ENCODE results near the gene CDKAL1.
"Not testable (repeated sequence)": the region's sequence is repeated elsewhere in the genome, so short reads cannot be mapped to it uniquely, and the experiment has no call there.

Gene CDKAL1

GRCh38 chr6:20554817-20555216 is 20.6 kb downstream of the CDKAL1 start:
- no peak for DNase-seq

DNA sequence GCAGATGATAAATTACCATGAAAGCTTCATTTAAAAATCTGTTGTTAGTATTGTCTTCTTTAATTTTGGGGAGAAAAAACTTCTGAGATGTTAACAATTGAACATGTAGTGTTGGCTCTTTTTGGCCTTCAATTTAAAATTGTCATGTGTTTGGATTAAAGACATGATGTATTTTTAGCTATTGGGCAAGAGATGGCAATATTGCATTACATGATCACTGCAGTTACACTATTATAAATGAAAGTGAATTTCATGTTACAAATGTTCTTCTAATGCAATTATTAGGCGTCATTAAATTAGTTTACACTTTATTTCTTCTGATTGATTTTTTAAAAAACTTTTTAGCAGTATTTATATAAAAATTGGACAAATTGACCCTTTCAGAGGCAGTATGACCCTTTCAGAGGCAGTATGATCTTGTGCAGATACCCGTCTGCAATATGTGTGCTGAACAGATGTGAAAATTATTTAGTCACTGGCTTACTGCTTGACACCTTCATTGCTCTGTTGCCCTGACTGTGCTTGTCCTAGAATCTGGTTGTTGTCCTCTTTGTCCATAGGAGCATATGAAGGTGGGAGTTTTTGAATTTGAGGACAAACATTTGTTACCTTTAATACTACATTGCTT is 25.8 kb downstream of the CDKAL1 start:
- no peak for DNase-seq

DNA sequence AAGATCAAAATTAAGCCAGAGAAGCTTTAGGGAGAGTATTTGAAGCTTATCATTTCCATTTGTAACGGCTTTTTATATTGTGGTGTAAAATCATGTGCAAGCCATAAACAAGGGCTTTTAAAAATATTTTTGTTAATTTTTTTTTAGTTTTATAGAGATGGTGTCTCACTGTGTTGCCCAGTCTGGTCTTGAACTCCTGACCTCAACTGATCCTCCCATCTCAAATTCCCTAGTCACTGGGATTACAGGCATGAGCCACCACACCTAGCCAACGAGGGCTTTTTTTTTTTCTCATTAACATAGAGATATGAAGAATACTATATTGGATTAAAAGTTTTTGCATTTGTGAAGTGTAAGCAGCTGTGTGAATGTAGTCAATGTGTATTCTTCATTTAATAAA is 29.1 kb downstream of the CDKAL1 start:
- no peak for DNase-seq

DNA sequence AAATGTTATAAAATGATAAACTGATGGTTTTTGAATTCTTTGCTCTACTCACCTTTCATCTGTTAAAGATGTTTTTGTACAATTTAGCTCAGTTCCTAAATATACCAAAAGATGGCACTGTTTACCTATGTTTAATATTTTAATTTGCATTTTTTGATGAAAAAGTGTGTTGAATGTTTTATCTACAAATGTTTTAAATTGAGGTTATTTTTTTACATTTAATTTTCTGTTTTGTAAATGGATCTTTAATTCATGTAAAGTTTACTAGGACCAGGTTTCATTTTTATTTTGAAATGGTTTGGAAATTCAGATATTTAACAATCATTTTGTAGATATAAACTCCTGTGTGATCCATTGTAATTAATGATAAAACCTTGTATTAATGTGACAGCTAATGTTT is 30.0 kb downstream of the CDKAL1 start:
- DNase-seq: no peak

GRCh38 chr6:20564777-20565176 is 30.5 kb downstream of the CDKAL1 start:
- no peak for DNase-seq

DNA sequence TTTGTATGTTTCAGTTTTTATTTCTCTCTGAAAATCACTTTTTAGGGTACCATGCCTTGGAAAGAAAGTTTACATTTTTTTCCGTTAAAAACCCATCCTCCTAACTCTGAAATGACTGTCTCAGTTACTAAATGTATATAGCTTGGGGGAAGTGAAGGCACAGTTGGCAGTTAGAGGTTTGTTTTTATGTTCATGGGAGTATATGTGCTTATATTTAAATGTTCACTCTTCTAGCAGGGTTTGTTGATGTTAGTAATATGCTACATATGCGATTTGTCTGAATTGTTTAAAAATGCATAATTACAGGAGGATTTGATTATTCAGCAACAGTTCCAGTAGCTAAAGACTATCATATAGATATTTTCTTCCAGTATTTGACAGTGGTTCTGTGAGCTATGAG is 31.1 kb downstream of the CDKAL1 start:
- no peak for DNase-seq

- DNase-seq: no peak
Observed at GRCh38 chr6:20566109-20566508, 31.9 kb downstream of the CDKAL1 start.

DNA sequence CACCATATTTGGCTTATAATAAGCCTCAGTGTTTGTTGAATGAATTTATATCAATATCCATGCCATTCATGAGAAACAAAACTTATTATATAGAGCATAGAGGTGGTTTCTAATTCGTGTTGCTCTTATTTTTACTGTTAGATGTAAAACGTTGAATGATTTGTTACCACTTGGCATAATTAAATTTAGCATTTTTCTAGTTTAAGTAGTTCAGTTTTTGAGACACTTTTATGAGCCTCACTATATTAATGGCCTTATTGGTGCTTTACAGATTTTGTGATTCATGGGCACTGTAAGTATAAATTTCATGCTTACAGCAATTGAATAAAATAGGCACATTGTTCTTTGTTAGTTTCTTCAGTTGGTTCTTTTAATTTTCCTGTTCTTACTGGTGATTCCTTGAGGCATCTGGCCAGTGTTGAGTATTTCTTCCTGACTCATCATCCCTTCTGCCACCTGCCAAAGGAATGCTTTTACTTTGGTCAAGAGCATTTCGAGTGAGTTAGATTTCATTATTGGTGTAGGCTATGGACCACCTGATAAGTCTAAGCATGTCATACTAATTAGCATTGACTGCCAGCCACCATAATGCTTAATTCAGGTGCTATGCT is 34.8 kb downstream of the CDKAL1 start:
- no peak for DNase-seq

DNA sequence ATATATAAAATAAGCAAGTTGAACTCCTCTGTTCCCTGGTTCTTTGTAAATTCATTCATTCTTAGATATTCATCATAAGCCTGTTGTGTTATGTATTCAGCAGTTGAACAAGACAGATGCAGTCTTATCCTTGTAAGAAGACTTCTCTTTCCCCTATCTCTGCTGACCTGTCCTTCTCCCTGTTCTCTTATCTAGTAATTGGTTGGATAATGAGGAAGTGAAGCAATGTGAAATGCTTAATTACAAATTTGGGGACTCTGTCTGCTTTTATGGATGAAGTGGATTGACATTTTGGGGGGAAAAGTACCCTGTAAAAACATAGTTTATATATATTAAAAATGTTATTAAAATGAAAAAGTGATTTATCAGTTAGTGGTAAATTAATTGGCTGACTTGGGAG is 37.0 kb downstream of the CDKAL1 start:
- DNase-seq: no peak

GRCh38 chr6:20572288-20572687 is 38.0 kb downstream of the CDKAL1 start:
- no peak for DNase-seq

DNA sequence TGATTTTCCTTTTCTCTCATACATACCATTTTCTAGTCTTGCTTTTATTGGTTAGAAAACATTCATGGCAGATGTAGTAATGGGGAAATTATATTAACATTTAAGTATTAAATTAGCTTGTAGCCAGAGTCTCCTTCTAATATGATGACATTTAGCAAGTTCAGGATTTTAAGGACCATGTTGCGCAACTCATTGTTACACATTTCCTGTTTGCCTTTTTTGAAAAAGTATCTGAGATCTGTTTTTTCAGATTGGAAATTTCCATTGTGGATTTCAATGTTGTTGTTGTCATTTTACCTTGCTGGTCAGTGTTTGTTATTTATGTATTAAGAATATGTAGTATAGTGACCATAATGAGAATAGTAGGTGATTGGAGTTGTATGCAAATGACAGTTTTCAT is 38.7 kb downstream of the CDKAL1 start:
- DNase-seq: no peak

GRCh38 chr6:20574355-20574754 is 40.1 kb downstream of the CDKAL1 start:
- DNase-seq: no peak

DNA sequence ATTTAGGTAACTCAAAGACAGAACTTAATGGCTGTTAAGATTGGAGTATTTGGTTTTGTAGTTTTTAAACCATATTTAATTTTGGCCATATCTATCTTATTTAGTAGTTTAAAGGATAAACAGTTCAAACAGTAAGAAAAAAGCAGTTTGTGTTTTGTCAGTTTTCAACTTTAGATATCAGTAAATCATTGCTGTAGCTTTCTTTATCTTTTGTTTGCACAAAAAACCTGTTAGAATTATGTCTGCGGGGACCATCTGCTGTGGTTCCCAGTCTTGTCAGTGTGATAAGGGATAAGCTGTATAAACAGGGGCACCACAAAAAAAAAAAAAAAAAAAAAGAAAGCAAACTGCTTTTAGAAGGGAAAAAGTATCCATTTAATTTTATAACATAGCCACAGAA is 40.9 kb downstream of the CDKAL1 start:
- no peak for DNase-seq

GRCh38 chr6:20575704-20576451 is 41.6 kb downstream of the CDKAL1 start:
- no peak for DNase-seq

DNA sequence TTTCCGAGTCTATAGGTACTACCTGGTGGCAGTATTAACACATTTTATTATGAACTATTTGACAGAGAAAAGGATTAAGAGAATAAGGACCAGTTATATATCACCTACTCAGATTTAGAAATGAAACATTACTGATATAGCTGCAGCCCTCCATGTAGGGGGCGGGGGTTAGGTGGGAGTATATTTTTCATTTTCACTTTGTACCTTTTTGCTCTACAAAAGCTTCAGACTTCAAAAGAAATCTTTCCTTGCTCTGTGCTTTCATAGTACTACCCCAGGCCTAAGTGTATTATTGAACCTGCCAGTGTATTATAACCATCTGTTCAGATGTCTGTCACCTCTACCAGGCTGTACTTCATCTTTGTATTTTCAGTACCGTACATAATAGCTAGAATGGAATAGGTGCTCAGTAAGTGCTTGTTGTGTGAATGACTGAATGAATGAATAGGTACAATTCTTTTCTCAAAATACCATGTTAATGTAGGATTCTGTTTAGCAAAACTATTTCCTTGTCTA is 43.0 kb downstream of the CDKAL1 start:
- no peak for DNase-seq

DNA sequence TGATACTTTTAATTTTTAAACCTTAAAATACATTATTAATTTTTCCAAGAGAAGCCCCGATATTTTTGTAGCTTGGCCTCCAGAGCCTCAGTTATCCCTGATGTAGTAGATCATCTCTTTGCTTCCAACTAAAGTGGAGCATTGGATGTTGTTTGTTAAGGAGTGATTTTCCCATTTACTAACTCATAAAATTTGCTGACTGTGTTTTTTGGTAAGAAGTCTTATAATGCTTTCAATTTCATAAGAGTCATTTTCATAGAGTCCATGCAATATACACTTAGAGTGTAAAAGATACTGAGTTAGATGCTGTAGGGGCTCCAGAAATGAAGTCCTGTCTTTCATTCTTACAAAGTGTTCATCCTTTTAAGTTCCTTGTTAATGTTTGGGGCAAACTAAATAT is 46.8 kb downstream of the CDKAL1 start:
- DNase-seq: no peak

DNA sequence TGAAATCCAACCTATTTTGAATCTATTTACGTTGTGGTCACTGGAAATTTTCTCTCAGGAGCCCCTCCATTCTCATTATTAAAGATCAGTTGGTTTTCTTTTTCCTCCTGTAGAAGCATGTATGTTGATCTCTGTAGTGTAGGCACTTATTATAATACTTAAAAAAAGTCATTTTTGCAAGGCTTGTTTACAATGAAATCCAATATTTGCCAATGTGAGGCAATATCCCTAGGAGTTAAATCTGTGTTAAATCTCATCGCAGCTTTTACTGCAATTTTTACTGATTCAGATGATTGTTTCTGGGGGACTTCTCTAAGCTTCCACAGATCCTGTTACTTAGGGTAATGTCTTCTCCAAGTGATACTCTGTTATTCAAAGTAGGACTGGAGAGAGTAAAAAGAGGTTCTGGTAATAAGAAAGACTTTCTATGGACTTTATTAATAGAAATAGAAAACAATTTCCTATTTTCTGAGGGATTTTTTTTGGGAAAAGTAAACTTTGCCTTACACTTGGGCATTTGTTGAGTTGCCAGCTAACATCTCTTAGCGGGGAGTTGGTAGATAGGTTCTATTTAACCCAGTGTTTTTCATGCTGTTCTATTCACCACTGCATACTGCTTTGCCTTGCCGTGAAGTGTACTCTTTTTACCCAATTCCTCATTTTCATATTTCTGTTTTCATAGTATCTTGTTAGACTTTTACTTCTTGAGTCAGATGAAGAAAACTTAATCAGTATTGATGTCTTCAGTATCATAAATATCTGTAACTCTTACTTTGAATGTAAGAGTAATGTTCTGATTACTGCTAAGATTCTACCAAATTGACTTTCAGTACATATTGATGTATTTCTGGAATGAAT is 48.6 kb downstream of the CDKAL1 start:
- DNase-seq: no peak

DNA sequence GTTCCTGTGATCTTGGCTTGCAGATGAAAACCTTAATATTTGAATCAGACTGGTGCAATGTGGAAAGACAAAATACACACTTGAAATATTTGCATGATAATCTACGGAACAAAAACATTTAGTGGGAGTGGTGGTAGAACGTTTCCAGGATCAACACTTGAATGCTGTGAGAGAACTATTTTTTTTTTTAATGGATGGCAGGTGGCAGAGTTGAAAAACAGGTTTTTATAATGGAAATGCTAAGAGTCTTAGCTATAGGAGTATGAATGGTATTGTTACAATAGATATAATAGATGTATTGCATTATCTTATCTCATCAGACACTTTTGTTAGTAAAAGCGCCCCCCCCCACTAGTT is 49.2 kb downstream of the CDKAL1 start:
- no peak for DNase-seq

DNA sequence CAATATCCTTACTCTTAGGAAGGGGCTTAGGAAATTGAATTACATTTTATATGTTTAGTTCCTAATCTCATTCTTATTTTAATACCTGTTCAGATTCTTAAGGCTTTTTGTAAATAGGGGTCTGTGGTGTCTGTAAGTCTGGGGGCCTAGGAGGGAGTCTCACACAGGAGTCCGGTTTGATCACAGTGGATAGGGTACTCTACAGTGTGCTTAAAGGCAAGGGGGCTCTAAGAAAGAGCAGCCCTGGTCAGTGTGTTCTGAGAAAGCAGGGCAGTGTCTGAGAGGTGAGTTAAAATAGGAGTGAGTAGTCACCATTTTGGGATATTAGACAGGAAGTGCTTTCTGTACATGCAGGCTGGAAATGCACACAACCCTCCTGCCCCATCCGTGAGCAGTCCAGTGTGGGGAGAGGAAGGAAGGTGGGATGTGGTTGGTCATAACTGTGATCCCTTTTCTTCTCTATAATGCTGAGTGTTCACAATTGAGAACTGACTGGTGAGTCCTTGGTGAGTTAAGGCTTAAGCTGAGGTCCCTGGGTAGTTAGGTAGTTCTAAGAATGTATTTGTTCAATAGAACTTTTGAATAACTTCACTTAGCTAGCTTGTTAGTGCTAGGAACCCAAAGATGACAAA is 50.0 kb downstream of the CDKAL1 start:
- DNase-seq: no peak

GRCh38 chr6:20589266-20589665 is 55.0 kb downstream of the CDKAL1 start:
- DNase-seq: no peak

- not testable (repeated sequence) for DNase-seq
Observed at GRCh38 chr6:20590476-20590875, 56.2 kb downstream of the CDKAL1 start.

GRCh38 chr6:20594299-20594853 is 60.1 kb downstream of the CDKAL1 start:
- DNase-seq: not testable (repeated sequence)
